Measurements from ENCODE around the gene SETBP1. TPM values are rescaled to one million over a fixed set of nuclear protein-coding genes. Genes with fewer than 3 reads are reported as not detected.

The SETBP1 gene
- total RNA-seq, 1 experiment from 2014 or later = 9.6 TPM

GRCh38 chr18:45090526-45091140, 409.9 kb downstream of the SETBP1 start:
- ChIA-PET CTCF (no interaction called here), POLR2A (no interaction called here)
- Mint-ChIP-seq H3K4me3 (no peak overlapping the region), H3K9me3 (no peaks in the 10 kb centered on the region), H3K27me3 (ENCODE audit: low read depth) (no peaks in the 10 kb centered on the region), H3K4me1 (peaks cover 10% of the 10 kb centered on the region), H3K36me3 (no peaks in the 10 kb centered on the region), H3K27ac (no peak overlapping the region)
- DNase-seq (ENCODE audit: low spot score) (no peak), ATAC-seq (no peak)
- TF ChIP-seq HMGA2 (CRISPR knock-in tag; IDR thresholded peaks at IDR 0.05) (no peak), NR3C1 (CRISPR knock-in tag; conservative IDR thresholded peaks at IDR 0.05; ENCODE audit: low read depth) (no peak), ZSCAN18 (CRISPR knock-in tag; IDR thresholded peaks at IDR 0.05) (no peak), ZNF671 (CRISPR knock-in tag; IDR thresholded peaks at IDR 0.05) (no peak), JUN (CRISPR knock-in tag; IDR thresholded peaks at IDR 0.05) (no peak), SP1 (CRISPR knock-in tag; conservative IDR thresholded peaks at IDR 0.05) (no peak), SMAD3 (CRISPR knock-in tag; IDR thresholded peaks at IDR 0.05; ENCODE audit: borderline replicate concordance) (no peak), IRF2 (CRISPR knock-in tag; IDR thresholded peaks at IDR 0.05; ENCODE audit: borderline replicate concordance, low read depth) (no peak), CTCF (IDR thresholded peaks at IDR 0.05) (no peak), ZMAT4 (CRISPR knock-in tag; IDR thresholded peaks at IDR 0.05) (no peak), ZNF416 (CRISPR knock-in tag; IDR thresholded peaks at IDR 0.05) (no peak), ZNF425 (CRISPR knock-in tag; conservative IDR thresholded peaks at IDR 0.05) (no peak)

GRCh38 chr18:45100321-45101105, 419.8 kb downstream of the SETBP1 start:
- POLR2A ChIA-PET = no interaction called here
- Mint-ChIP-seq H3K4me3 (no peak overlapping the region), H3K4me1 (peaks cover 25% of the 10 kb centered on the region), H3K9me3 (peaks cover 5% of the 10 kb centered on the region; the same call in 1 of the 2 replicates), H3K27me3 (ENCODE audit: low read depth) (no peaks in the 10 kb centered on the region; the same call in 1 of the 2 replicates), H3K36me3 (no peaks in the 10 kb centered on the region), H3K27ac (no peak overlapping the region)
- DNase-seq (ENCODE audit: low spot score) (no peak), ATAC-seq (no peak)
- CTCF ChIA-PET = no interaction called here
- TF ChIP-seq NR2C2 (CRISPR knock-in tag; IDR thresholded peaks at IDR 0.05) (no peak), ZNF423 (CRISPR knock-in tag; IDR thresholded peaks at IDR 0.05) (no peak), NR1H2 (CRISPR knock-in tag; IDR thresholded peaks at IDR 0.05) (no peak), HMGA2 (CRISPR knock-in tag; IDR thresholded peaks at IDR 0.05) (no peak), ZNF671 (CRISPR knock-in tag; IDR thresholded peaks at IDR 0.05) (no peak), ARID4B (CRISPR knock-in tag; IDR thresholded peaks at IDR 0.05; ENCODE audit: borderline replicate concordance) (no peak), IRF1 (CRISPR knock-in tag; IDR thresholded peaks at IDR 0.05) (no peak), STAT6 (CRISPR knock-in tag; conservative IDR thresholded peaks at IDR 0.05; ENCODE audit: low read depth) (no peak), USF1 (CRISPR knock-in tag; IDR thresholded peaks at IDR 0.05) (no peak)
